Common myeloid progenitor, CD34-positive (primary cell): ENCODE results near the gene RNF14.

Experiments used
- CTCF ChIA-PET: fragments of 350-600 bp; sonication (Branson Sonifier 250); formaldehyde crosslinking; loops from one replicate; lab custom pipeline; 2021; ENCODE audit warnings: antibody characterized with exemption; lab: Charles Lee
- POLR2A ChIA-PET: fragments of 350-600 bp; sonication (Branson Sonifier 250); formaldehyde crosslinking; loops from one replicate; lab custom pipeline; 2021; ENCODE audit warnings: antibody characterized with exemption; lab: Charles Lee
- DNase-seq, 3 donors: peaks; one replicate each; pipeline versions ENCODE4 v3.0.0 to v3.0.0-alpha.2; 2013
- H3K27ac ChIP-seq, 2 experiments: 1 replicate in 1 of 2; 2 replicates in 1 of 2; pipeline ENCODE4 v1.7.0; 2013; ENCODE audit warnings: inconsistent platforms in 2 of 2, low read length in 2 of 2, mild to moderate bottlenecking in 2 of 2, low read depth in 1 of 2, moderate library complexity in 1 of 2; ENCODE audit not compliant: severe bottlenecking in 2 of 2, insufficient read depth in 1 of 2, poor library complexity in 1 of 2
- H3K27me3 ChIP-seq, 5 experiments: replicated peaks in 2 of 5; 1 replicate in 3 of 5; 2 replicates in 2 of 5; pipeline versions ENCODE4 v1.6.1 to v1.7.0; 2013; ENCODE audit warnings: low read length in 4 of 5, mild to moderate bottlenecking in 2 of 5, moderate library complexity in 2 of 5, inconsistent platforms in 1 of 5; ENCODE audit not compliant: insufficient read depth in 5 of 5, control insufficient read depth in 4 of 5
- H3K36me3 ChIP-seq, 4 experiments: 1 replicate in 2 of 4; 2 replicates in 2 of 4; pipeline versions ENCODE4 v1.6.1 to v1.7.0; 2013; ENCODE audit warnings: low read length in 3 of 4, control low read depth in 1 of 4, mild to moderate bottlenecking in 1 of 4; ENCODE audit not compliant: control insufficient read depth in 4 of 4, insufficient read depth in 4 of 4
- H3K4me1 ChIP-seq, 4 experiments: 1 replicate in 3 of 4; 2 replicates in 1 of 4; pipeline versions ENCODE4 v1.6.1 to v1.7.1; 2013; ENCODE audit warnings: low read length in 3 of 4, mild to moderate bottlenecking in 3 of 4, control low read depth in 1 of 4, inconsistent platforms in 1 of 4, moderate library complexity in 1 of 4; ENCODE audit not compliant: control insufficient read depth in 4 of 4, insufficient read depth in 4 of 4; ENCODE audit errors: control extremely low read depth in 1 of 4
- H3K4me3 ChIP-seq, 7 experiments: 1 replicate in 4 of 7; 2 replicates in 3 of 7; pipeline versions ENCODE4 v1.5.1 to v1.7.0; 2013; ENCODE audit warnings: mild to moderate bottlenecking in 7 of 7, low read length in 6 of 7, moderate library complexity in 6 of 7, inconsistent platforms in 2 of 7, low read depth in 2 of 7, control low read depth in 1 of 7; ENCODE audit not compliant: insufficient read depth in 4 of 7, control insufficient read depth in 1 of 7; ENCODE audit errors: extremely low read depth in 1 of 7
- H3K9me3 ChIP-seq, 5 experiments: 1 replicate in 4 of 5; 2 replicates in 1 of 5; pipeline versions ENCODE4 v1.6.1 to v1.7.1; 2013; ENCODE audit warnings: low read length in 4 of 5, mild to moderate bottlenecking in 2 of 5, inconsistent platforms in 1 of 5, low read depth in 1 of 5, moderate library complexity in 1 of 5; ENCODE audit not compliant: control insufficient read depth in 4 of 5, insufficient read depth in 2 of 5; ENCODE audit errors: control extremely low read depth in 1 of 5
- WGBS: methylation state at CpG from one replicate; pipeline ENCODE4 v1.1.5; 2013; ENCODE audit not compliant: insufficient coverage; 5-methylcytosine and 5-hydroxymethylcytosine counted together

RNF14 gene

DNA sequence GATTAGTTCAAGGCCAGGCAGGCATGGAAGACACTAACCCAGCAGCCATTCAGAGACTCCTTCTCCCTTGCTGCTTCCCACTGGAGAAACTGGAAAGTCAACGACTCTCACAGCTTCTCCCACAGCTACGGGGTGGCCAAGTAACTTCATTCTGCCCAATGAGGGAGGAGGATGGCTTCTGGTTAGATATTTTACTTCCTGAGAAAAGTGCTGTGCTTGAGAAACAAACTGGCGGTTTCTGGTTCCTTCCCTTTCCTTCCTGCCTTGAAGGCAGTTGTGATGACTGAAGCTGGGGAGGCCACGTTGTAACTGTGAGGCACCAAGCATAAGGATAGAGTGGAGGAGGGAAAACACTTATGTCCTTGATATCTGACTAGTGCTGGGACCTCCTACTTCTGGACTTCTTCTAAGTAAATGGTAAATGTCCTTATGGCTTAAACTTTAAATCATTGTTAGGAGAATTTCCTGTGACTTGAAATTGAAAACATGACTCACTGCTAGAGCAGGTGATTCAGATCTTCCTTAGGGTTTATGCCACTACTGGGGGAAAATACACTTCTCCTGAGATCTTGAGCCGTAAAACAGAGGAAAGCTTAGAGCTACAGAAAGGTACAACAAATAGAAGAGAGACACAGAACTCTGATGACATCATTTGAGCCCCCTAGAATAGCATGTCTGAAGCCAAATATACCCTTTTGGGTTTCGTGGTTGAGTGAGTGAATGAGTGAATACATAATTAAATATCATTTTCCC lies 47.1 kb downstream of the RNF14 start:
- peak; percentile 49 to 78 (median 70) for DNase-seq
- CTCF ChIA-PET, result interaction anchor here (0.7 to 8.0 kb wide), 15 partner anchors 9 to 324 kb away, joined by 3 to 53 read pairs (median 6); partner anchors contain the start of genes NDFIP1 and PCDH12
- peaks cover 5 to 9% (median 8%) of the 10 kb centered on the region in 5 experiments for H3K9me3 ChIP-seq
- peak overlapping the region in 2 of 7 experiments; percentile 6 to 23 for H3K4me3 ChIP-seq
- WGBS, result 11% methylated on average over 3 of the region's 6 CpGs
- peaks cover 17 to 44% (median 37%) of the 10 kb centered on the region in 4 experiments for H3K4me1 ChIP-seq
- no peaks in the 10 kb centered on the region for H3K36me3 ChIP-seq
- POLR2A ChIA-PET, result no interaction called here
- H3K27ac ChIP-seq, result no peak overlapping the region
- H3K27me3 ChIP-seq, result peaks cover 0 to 47% (median 15%) of the 10 kb centered on the region in 5 experiments

DNA sequence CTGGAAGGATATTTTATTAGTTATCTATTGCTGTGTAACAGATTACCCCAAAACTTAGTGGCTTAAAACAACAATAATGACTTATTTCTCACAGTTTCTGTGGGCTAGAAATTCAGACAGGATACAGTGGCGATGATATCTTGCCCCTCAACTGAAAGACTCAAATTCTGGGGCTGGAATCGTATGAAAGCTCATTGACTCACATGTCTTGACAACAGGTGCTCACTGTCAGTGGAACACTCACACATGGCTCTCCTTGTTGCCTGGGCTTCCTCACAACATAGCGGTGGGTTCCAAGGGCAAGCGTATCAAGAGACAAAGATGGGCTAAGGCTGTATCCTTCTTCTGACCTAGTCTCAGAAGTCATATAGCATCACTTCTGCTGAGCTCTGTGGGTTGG lies 47.7 kb downstream of the RNF14 start:
- no peak overlapping the region for H3K27ac ChIP-seq
- WGBS, result 85% methylated on average over 3 of the region's 4 CpGs
- ChIA-PET POLR2A (no interaction called here), CTCF (interaction anchor here (0.7 to 8.0 kb wide), 13 partner anchors 8 to 324 kb away, joined by 3 to 53 read pairs (median 5); partner anchors contain the start of genes NDFIP1 and PCDH12)
- peaks cover 5 to 9% (median 8%) of the 10 kb centered on the region in 5 experiments for H3K9me3 ChIP-seq
- peaks cover 0 to 50% (median 13%) of the 10 kb centered on the region in 5 experiments for H3K27me3 ChIP-seq
- H3K36me3 ChIP-seq, result no peaks in the 10 kb centered on the region
- peak in 1 of 3 donors; percentile 36 for DNase-seq
- H3K4me1 ChIP-seq, result peaks cover 17 to 44% (median 37%) of the 10 kb centered on the region in 4 experiments
- no peak overlapping the region for H3K4me3 ChIP-seq

DNA sequence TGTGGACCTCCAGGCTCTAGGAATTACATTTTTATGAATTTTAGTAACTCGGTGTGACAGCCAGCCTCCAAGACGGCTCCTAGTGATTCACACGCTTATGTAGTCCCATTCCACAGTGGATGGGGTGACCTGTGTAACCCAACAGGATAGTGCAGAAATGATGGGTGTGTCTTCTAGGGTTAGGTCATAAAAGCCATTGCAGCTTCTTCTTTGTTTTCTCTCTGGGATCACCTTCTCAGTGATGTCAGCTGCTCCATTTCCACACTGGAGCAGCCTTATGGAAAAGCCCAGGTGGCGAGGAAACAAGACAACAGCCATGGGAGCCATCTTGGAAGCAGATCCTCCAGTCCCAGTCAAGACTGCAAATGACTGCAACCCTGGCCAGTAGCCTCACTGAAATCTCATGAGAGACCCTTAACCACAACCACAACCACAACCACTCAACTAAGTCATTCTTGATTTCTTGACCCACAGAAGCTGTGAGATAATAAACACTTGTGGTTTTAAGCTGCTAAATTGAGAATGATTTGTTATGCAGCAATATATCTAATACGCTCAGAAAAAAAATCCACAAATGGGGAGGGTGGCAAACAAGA lies 49.0 kb downstream of the RNF14 start:
- Histone ChIP-seq H3K36me3 (no peaks in the 10 kb centered on the region), H3K4me3 (no peak overlapping the region), H3K4me1 (peaks cover 17 to 37% (median 29%) of the 10 kb centered on the region in 4 experiments), H3K27me3 (peaks cover 3 to 53% (median 11%) of the 10 kb centered on the region in 5 experiments), H3K9me3 (peaks cover 5 to 9% (median 8%) of the 10 kb centered on the region in 5 experiments), H3K27ac (no peak overlapping the region)
- POLR2A ChIA-PET, result no interaction called here
- peak; percentile 58 to 91 (median 89) for DNase-seq
- 92% methylated on average over 4 of the region's 5 CpGs for WGBS
- CTCF ChIA-PET, result interaction anchor here (1.5 to 8.0 kb wide), 3 partner anchors 102 to 130 kb away, joined by 3 to 53 read pairs (median 5); no protein-coding TSS in a partner anchor

DNA sequence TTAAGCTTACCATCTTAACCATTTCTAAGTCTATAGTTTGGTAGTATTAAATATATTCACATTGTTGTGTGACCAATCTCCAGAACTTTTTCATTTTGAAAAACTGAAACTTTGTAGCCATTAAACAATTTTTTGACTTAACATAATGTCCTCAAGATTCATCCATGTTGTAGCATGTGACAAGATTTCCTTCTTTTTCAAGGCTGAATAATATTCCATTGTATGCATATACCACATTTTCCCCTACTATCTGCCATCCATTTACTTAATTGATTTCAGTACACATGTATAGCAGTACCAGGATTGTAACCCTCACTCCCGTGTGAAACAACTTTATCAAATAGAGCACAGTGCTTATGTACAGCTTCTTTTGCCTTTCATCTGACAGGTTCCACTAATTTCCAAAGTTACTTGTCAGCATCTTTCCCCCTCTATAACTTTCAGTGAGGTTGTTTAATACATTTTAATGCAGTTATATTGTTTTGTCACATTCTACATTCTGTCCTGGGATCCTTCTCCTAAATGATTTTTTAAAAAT lies 51.3 kb downstream of the RNF14 start:
- Histone ChIP-seq H3K27me3 (peaks cover 3 to 57% (median 12%) of the 10 kb centered on the region in 5 experiments), H3K4me1 (peaks cover 13 to 29% (median 24%) of the 10 kb centered on the region in 4 experiments), H3K9me3 (peaks cover 5 to 9% (median 8%) of the 10 kb centered on the region in 5 experiments), H3K27ac (no peak overlapping the region), H3K4me3 (no peak overlapping the region), H3K36me3 (no peaks in the 10 kb centered on the region)
- CTCF ChIA-PET, result interaction anchor here (2.2 to 8.0 kb wide), 2 partner anchors 87 to 121 kb away, joined by 5 to 53 read pairs; no protein-coding TSS in a partner anchor
- POLR2A ChIA-PET, result interaction anchor here (0.6 kb wide), 1 partner anchor 33 kb away, joined by 3 read pairs; no protein-coding TSS in a partner anchor
- no peak for DNase-seq
- 88% methylated on average over 1 of the region's 1 CpG for WGBS

DNA sequence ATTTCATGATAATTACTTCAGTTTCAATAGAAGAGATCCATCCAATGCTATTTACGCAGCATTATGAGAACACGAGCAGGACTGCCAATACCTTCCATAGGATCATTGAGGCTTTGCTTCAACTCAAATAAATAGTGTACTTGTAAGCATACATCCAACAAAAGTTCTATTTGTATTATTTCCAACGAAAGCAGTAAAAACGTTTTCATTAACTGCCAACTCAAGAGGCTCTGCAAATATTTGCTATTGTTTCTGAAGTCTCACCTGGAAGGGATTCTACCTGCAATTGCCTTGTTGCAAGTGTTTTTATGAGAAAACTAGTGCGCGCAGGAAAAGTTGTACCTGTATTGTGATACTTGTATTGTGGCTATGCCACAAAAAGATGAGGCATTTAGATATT lies 54.9 kb downstream of the RNF14 start:
- Histone ChIP-seq H3K4me1 (peaks cover 0 to 9% (median 2%) of the 10 kb centered on the region in 4 experiments), H3K36me3 (no peaks in the 10 kb centered on the region), H3K27ac (no peak overlapping the region), H3K4me3 (no peak overlapping the region), H3K9me3 (peaks cover 5 to 9% (median 8%) of the 10 kb centered on the region in 5 experiments), H3K27me3 (peaks cover 3 to 62% (median 16%) of the 10 kb centered on the region in 5 experiments)
- CTCF ChIA-PET, result interaction anchor here (1.7 to 2.6 kb wide), 2 partner anchors 8 to 39 kb away, joined by 6 to 12 read pairs; no protein-coding TSS in a partner anchor
- WGBS, result 100% methylated on average over 1 of the region's 6 CpGs
- no peak for DNase-seq
- POLR2A ChIA-PET, result no interaction called here

DNA sequence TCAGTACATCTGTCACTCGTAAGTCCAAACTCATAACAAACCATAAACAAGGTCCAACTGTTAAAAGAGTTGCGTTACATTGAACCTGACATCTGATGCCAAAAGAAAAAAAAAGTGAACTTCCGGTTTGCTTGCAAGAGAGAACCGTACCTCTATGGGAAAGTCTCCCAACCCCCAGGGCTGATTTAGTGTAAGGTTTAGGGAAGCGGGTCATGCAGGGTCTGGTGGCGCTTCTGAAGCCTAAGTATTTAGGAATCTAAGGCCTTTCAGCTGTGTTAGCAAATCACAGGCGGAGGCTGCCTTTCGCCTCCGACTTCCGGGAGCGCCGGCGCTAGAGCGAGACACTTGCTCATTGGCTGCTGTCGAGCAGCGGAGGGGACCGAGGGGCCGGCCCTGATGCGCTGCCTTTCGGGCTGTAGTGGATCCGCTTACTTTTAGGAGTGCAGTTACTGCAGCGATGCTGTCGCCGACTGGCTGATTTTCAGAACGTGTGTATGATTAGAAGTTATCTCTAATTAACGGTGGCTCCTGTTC lies 55.9 kb downstream of the RNF14 start:
- ChIA-PET CTCF (interaction anchor here (1.0 to 2.6 kb wide), 4 partner anchors 9 to 120 kb away, joined by 3 to 12 read pairs (median 4); no protein-coding TSS in a partner anchor), POLR2A (no interaction called here)
- Histone ChIP-seq H3K27me3 (peaks cover 3 to 66% (median 21%) of the 10 kb centered on the region in 5 experiments), H3K9me3 (peaks cover 5 to 9% (median 7%) of the 10 kb centered on the region in 5 experiments), H3K4me1 (peaks cover 0 to 9% (median 2%) of the 10 kb centered on the region in 4 experiments), H3K27ac (peak overlapping the region in 1 of 2 experiments; percentile 68), H3K36me3 (no peaks in the 10 kb centered on the region), H3K4me3 (peak overlapping the region; percentile 24 to 82 (median 64))
- WGBS, result 0% methylated on average over 25 of the region's 26 CpGs
- DNase-seq, result peak; percentile 65 to 85 (median 80)
